Activated naive CD8-positive, alpha-beta T cell treated with anti-CD3 and anti-CD28 coated beads for 36 hours (primary cell): ENCODE measurements around the gene FOXS1. TPM values are rescaled to one million over a fixed set of nuclear protein-coding genes. Genes with fewer than 3 reads are reported as not detected.
"Not testable (repeated sequence)": the region's sequence is repeated elsewhere in the genome, so short reads cannot be mapped to it uniquely, and the experiment has no call there.

Experiments
- DNase-seq: peaks from one replicate; pipeline ENCODE4 v3.0.0; 2021
- H3K27ac Mint-ChIP-seq: one replicate; pipeline ENCODE4 v1.8.0; 2022; ENCODE audit warnings: mild to moderate bottlenecking, moderate library complexity, mixed read lengths
- H3K27me3 Mint-ChIP-seq: one replicate; pipeline ENCODE4 v1.8.0; 2022; ENCODE audit warnings: mild to moderate bottlenecking, mixed read lengths
- H3K36me3 Mint-ChIP-seq: one replicate; pipeline ENCODE4 v1.8.0; 2021; ENCODE audit warnings: mild to moderate bottlenecking, mixed read lengths
- H3K4me1 Mint-ChIP-seq: one replicate; pipeline ENCODE4 v1.8.0; 2021; ENCODE audit warnings: mixed read lengths
- H3K4me3 Mint-ChIP-seq: one replicate; pipeline ENCODE4 v1.8.0; 2022; ENCODE audit warnings: mild to moderate bottlenecking, moderate library complexity, mixed read lengths
- H3K9me3 Mint-ChIP-seq: one replicate; pipeline ENCODE4 v1.8.0; 2022; ENCODE audit warnings: mixed read lengths
- total RNA-seq, 2 experiments: library from RNA; stranded (reverse); gene quantifications; one replicate each; pipeline ENCODE4 v1.2.3, GENCODE V29; 2021

FOXS1 gene
- total RNA-seq, 2 experiments from 2014 or later: not detected

- Mint-ChIP-seq H3K4me1 (peaks cover 8% of the 10 kb centered on the region), H3K4me3 (no peak overlapping the region), H3K9me3 (no peaks in the 10 kb centered on the region), H3K27me3 (no peaks in the 10 kb centered on the region), H3K27ac (no peak overlapping the region), H3K36me3 (no peaks in the 10 kb centered on the region)
- no peak for DNase-seq
Measured at GRCh38 chr20:31836853-31837608, 8.4 kb downstream of the FOXS1 start.

DNA sequence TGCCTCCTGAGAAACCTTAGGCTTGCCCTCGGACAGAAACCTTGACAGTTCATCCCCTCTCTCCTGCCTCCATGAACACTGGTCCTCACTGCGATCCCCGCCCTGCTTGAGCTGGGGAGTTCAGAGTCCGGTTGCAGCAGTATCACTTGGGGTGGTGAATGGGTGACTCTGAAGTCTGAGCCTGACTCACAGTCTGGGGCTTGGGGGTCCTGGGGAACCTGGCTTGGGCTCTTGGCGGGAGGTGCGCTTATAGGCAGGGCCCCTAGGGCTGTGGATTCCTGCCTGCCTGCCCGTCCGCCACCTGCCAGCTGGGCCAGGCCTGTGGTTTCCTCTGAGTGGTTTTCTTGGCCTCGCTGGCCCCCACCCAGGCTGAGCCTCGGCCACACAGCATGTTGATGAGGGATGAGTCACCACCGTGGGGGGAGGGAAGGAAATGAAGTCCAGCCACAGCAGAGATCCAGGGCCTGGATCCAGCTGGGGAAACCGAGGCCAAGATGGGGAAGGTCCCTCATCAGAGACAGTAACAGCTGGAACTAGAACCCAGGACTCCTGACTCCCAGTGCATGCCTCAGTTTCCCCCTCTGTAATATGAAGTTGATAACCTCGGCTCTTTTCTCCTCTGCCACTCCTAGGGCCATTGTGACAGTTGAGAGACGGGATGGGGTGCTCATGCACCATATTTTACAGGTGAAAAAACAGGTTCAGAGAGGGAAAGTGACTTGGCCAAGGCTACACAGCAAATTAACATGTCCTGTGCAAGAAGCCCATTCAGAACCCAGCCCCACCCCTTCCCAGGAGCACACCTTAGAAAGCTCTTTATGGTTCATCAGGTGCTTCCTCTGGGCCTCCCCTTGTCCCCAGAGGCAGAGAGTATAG is 9.2 kb downstream of the FOXS1 start:
- peak; percentile 24 for DNase-seq

GRCh38 chr20:31835554-31835953 is 9.8 kb downstream of the FOXS1 start:
- DNase-seq: no peak
- H3K27me3 Mint-ChIP-seq: no peaks in the 10 kb centered on the region
- H3K27ac Mint-ChIP-seq: no peak overlapping the region
- no peaks in the 10 kb centered on the region for H3K36me3 Mint-ChIP-seq
- H3K4me3 Mint-ChIP-seq: no peak overlapping the region
- H3K4me1 Mint-ChIP-seq: peaks cover 8% of the 10 kb centered on the region
- no peaks in the 10 kb centered on the region for H3K9me3 Mint-ChIP-seq

More for the DNA sequence above, 9.2 kb downstream of the FOXS1 start:
- Mint-ChIP-seq H3K27me3 (no peaks in the 10 kb centered on the region), H3K36me3 (no peaks in the 10 kb centered on the region), H3K4me3 (no peak overlapping the region), H3K9me3 (no peaks in the 10 kb centered on the region), H3K27ac (no peak overlapping the region), H3K4me1 (peaks cover 8% of the 10 kb centered on the region)

DNA sequence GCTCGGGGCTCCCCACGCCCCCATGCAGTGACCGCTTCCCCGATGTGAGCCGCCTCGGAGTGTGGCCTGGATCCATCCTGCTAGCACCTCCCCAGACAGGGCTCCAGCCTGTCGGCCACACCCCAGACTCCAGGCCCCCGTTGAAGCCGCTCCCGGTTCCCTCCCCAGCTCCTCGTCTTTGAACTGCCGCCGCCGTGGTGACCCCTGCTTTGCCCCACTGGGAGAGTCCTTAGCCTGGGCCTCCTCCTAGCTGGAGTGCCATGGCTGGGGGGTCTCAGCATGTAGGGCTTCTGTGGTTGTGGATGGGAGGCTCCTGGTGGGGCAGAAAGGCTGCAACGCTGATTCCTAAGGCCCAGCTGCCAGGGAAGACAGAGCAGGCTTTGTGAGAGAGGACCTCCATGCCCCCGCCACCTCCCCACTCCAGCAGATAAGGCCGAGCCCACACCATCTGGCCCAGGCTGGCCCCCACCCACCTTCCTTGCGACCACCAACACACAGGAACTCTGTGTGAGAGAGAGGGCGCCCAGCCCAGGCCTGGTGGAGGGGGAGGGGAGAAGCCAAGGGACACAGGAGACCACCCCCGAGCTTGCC is 11.4 kb downstream of the FOXS1 start:
- no peak for DNase-seq
- H3K9me3 Mint-ChIP-seq: no peaks in the 10 kb centered on the region
- H3K36me3 Mint-ChIP-seq: no peaks in the 10 kb centered on the region
- H3K4me3 Mint-ChIP-seq: no peak overlapping the region
- H3K27me3 Mint-ChIP-seq: no peaks in the 10 kb centered on the region
- H3K4me1 Mint-ChIP-seq: peaks cover 8% of the 10 kb centered on the region
- H3K27ac Mint-ChIP-seq: no peak overlapping the region

DNA sequence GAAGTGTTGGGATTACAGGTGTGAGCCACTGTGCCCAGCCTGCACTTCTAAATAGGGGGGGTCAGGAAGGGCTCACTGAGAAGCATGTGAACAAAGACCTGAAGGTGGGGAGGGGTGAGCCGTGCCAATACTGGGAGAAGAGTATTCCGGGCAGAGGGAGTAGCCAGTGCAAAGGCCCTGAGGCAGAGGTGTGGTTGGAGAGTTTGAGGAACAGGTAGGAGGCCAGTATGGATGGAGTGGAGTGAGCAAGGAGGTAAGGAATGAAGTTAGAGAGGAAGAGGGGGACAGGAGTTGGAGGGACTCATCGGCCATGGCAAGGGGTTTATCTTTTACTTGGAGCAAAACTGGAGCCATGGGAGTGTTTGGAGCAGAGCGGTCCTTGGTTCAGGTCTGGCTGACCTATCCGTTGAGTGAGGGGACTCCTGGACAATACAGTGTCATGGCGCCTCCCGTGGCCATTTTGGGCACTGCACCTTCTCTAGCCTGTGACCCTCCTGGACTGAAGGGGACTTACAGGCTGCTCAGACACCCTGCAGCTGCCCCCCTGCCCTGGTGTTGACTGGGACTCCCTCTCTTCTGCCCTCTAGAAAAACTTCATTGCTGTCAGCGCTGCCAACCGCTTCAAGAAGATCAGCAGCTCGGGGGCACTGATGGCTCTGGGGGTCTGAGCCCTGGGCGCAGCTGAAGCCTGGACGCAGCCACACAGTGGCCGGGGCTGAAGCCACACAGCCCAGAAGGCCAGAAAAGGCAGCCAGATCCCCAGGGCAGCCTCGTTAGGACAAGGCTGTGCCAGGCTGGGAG is 12.1 kb downstream of the FOXS1 start:
- H3K27ac Mint-ChIP-seq: no peak overlapping the region
- no peak overlapping the region for H3K4me3 Mint-ChIP-seq
- H3K27me3 Mint-ChIP-seq: no peaks in the 10 kb centered on the region
- peak; percentile 55 for DNase-seq
- no peaks in the 10 kb centered on the region for H3K9me3 Mint-ChIP-seq
- no peaks in the 10 kb centered on the region for H3K36me3 Mint-ChIP-seq
- peaks cover 8% of the 10 kb centered on the region for H3K4me1 Mint-ChIP-seq

DNA sequence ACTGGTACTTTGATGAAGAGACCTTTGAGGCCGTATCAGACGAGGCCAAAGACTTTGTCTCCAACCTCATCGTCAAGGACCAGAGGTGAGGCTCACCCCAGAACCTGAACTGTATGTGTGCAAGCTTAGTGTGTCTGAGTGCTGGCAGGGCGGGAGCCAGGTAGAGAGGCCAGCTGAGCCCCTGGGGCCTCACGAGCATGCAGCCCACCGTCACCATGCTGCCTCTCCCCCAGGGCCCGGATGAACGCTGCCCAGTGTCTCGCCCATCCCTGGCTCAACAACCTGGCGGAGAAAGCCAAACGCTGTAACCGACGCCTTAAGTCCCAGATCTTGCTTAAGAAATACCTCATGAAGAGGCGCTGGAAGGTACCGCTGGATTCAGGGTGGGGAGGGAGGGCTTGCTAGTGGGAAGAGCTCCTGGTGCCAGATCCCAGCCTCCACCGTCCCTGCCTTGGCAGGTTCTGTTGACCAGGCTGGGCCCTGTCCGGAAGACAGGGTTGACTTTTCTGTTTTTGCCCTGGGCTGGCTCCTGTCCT is 13.6 kb downstream of the FOXS1 start:
- peaks cover 8% of the 10 kb centered on the region for H3K4me1 Mint-ChIP-seq
- no peaks in the 10 kb centered on the region for H3K27me3 Mint-ChIP-seq
- no peak for DNase-seq
- H3K9me3 Mint-ChIP-seq: no peaks in the 10 kb centered on the region
- no peak overlapping the region for H3K27ac Mint-ChIP-seq
- H3K36me3 Mint-ChIP-seq: no peaks in the 10 kb centered on the region
- H3K4me3 Mint-ChIP-seq: no peak overlapping the region

DNA sequence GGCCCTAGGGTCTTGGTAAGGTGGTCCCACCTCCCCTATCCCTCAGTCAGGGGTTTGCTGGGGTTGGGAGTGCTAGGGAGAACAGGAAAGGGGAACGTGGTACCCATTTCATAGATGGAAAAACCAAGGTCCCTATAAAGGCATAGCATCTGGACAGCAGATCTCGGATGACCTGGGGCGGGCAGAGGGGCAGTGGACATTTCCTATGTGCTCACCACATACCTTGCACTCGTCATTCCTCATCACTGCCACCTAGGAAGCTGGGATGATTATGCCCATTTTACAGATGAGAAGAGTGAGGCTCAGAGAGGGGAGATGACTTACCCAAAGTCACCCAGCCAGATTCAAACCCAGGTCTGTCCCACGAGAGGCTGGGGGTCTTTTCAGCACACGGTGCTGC is 14.2 kb downstream of the FOXS1 start:
- Mint-ChIP-seq H3K27ac (no peak overlapping the region), H3K9me3 (no peaks in the 10 kb centered on the region), H3K36me3 (no peaks in the 10 kb centered on the region), H3K27me3 (no peaks in the 10 kb centered on the region), H3K4me3 (no peak overlapping the region), H3K4me1 (peaks cover 5% of the 10 kb centered on the region)
- DNase-seq: no peak

DNA sequence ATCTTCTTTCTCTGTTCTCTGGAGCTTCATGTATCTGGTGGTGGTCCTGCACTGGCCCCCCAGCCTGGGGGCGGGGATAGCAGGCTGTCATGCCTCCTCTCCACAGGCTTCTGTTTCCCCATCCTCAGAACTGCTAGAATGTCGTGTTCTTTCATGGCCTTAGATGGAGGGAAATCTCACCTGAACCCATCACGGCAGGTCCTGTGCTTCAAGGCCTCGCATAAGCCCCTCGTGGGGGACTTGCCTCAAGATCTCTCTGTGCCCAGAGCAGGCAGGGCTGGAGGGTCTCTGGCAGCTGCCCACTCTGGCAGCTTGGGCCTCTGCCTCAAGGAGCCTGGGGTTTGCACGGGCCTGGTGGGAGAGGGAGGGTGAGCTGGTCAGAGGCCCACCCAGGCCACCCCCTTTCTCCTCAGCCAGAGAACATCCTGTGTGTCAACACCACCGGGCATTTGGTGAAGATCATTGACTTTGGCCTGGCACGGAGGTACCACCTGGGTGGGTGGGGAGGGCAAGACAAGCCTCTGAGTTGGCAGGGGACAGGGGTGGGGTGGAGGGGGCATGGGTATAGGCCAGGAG is 14.9 kb downstream of the FOXS1 start:
- H3K4me1 Mint-ChIP-seq: no peaks in the 10 kb centered on the region
- H3K4me3 Mint-ChIP-seq: no peak overlapping the region
- H3K27ac Mint-ChIP-seq: no peak overlapping the region
- no peaks in the 10 kb centered on the region for H3K27me3 Mint-ChIP-seq
- no peaks in the 10 kb centered on the region for H3K36me3 Mint-ChIP-seq
- H3K9me3 Mint-ChIP-seq: no peaks in the 10 kb centered on the region
- no peak for DNase-seq

DNA sequence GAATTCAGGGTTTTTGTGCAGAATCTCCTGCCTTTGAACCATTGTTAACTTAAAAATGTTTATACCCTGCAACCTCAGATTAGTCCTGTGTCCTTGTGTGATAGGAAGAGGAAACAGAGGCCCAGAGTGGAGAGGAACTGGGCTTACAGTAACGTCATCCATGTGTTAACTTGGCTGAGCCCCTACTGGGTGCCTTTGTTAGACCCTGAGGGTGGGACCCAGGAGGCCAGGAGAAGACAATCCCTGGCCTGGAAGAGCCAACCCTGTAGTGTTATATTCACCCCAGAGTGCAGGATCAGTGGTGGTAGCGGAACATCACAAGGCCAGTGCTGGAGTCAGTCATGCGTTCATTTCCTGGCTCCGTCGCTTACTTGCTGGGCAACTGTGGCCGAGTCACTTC is 15.7 kb downstream of the FOXS1 start:
- no peak for DNase-seq
- no peaks in the 10 kb centered on the region for H3K36me3 Mint-ChIP-seq
- no peak overlapping the region for H3K27ac Mint-ChIP-seq
- H3K4me1 Mint-ChIP-seq: no peaks in the 10 kb centered on the region
- H3K4me3 Mint-ChIP-seq: no peak overlapping the region
- H3K9me3 Mint-ChIP-seq: no peaks in the 10 kb centered on the region
- H3K27me3 Mint-ChIP-seq: no peaks in the 10 kb centered on the region

GRCh38 chr20:31828016-31828415 is 17.4 kb downstream of the FOXS1 start:
- not testable (repeated sequence) for H3K9me3 Mint-ChIP-seq, H3K27ac Mint-ChIP-seq, H3K36me3 Mint-ChIP-seq, H3K27me3 Mint-ChIP-seq, DNase-seq, H3K4me1 Mint-ChIP-seq, H3K4me3 Mint-ChIP-seq

GRCh38 chr20:31827059-31827458 is 18.3 kb downstream of the FOXS1 start:
- H3K4me1 Mint-ChIP-seq: peaks cover 3% of the 10 kb centered on the region
- H3K36me3 Mint-ChIP-seq: no peaks in the 10 kb centered on the region
- DNase-seq: no peak
- no peaks in the 10 kb centered on the region for H3K27me3 Mint-ChIP-seq
- no peak overlapping the region for H3K4me3 Mint-ChIP-seq
- no peak overlapping the region for H3K27ac Mint-ChIP-seq
- no peaks in the 10 kb centered on the region for H3K9me3 Mint-ChIP-seq

DNA sequence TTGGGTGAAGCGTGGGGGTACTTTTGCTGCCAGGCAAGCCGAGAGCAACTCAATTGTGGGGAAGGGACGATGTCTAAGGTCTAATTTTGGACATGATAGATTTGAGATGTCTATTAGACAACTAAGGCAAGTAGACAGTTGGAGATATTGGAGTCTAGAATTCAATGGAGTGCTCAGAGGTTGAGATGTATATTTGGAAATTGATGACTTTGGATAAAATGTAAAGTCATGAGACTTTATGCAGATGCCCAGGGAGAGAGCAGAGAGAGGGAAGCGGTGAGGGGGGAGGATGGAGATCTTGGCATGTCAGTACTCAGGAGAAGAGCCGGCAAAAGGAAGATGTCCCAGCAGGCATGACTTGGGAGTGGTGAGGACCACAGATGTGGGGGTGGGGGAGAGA is 19.3 kb downstream of the FOXS1 start:
- no peak overlapping the region for H3K27ac Mint-ChIP-seq
- H3K9me3 Mint-ChIP-seq: no peaks in the 10 kb centered on the region
- no peaks in the 10 kb centered on the region for H3K36me3 Mint-ChIP-seq
- peaks cover 3% of the 10 kb centered on the region for H3K4me1 Mint-ChIP-seq
- no peak for DNase-seq
- no peaks in the 10 kb centered on the region for H3K27me3 Mint-ChIP-seq
- no peak overlapping the region for H3K4me3 Mint-ChIP-seq

- Mint-ChIP-seq H3K4me1 (peaks cover 3% of the 10 kb centered on the region), H3K27me3 (no peaks in the 10 kb centered on the region), H3K36me3 (no peaks in the 10 kb centered on the region), H3K4me3 (no peak overlapping the region), H3K27ac (no peak overlapping the region), H3K9me3 (no peaks in the 10 kb centered on the region)
- no peak for DNase-seq
Measured at GRCh38 chr20:31824554-31825313, 20.7 kb downstream of the FOXS1 start.

- Mint-ChIP-seq H3K4me3 (no peak overlapping the region), H3K27ac (no peak overlapping the region), H3K9me3 (no peaks in the 10 kb centered on the region), H3K4me1 (peaks cover 3% of the 10 kb centered on the region), H3K36me3 (no peaks in the 10 kb centered on the region), H3K27me3 (no peaks in the 10 kb centered on the region)
- no peak for DNase-seq
Measured at GRCh38 chr20:31824125-31824485, 21.3 kb downstream of the FOXS1 start.
